AG09319 (cell line): ENCODE data around the gene MRPL58.
"Not testable (repeated sequence)": the region's sequence is repeated elsewhere in the genome, so short reads cannot be mapped to it uniquely, and the experiment has no call there.

Experiments
- DNase-seq: peaks from one replicate; pipeline ENCODE4 v3.0.0-alpha.2; 2010; ENCODE audit warnings: low read depth; ENCODE audit errors: extremely low read depth
- TF ChIP-seq, protein P1 (sequence below): IDR thresholded peaks from 2 replicates; pipeline ENCODE4 v1.5.1; 2011; ENCODE audit warnings: low read depth, mild to moderate bottlenecking, inconsistent platforms, low read length, moderate library complexity

The MRPL58 gene

DNA sequence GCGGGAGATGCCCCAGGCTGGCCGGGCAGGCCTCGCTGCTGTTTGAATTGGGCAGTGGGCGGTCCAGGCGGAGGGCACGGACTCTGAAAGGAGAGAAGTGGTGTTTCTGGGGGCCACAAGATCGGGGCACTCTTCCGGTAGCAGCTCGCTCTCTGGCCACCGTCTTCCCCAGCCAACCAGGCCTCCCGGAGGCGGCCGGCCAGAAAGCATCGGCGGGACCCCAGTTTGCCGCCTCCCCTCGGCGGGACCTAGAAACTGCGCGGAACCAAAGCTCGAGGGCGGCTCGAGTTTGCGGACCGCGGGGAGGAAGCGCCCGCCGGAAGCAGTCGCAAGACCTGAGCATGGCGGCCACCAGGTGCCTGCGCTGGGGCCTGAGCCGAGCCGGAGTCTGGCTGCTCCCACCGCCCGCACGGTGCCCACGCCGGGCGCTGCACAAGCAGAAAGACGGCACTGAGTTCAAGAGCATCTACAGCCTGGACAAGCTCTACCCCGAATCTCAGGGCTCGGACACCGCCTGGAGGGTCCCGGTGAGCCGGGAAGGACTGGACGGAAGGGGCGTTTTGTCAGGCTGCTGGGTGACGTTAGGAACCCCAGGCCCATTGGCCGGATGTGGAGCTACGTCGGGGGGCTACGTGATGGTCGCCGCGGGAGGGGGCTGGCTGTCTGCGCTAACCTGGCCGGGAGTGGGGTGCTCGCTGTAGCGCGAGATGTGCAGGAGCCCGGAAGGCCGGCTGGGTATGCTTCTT is at the start of gene MRPL58:
Gene MRPL58 (plus strand): TSS at position 325 of the 746 bp plus-strand sequence. CDS start 17 bp downstream, at position 342.
- DNase-seq: no peak
- TF ChIP-seq, protein P1, sequence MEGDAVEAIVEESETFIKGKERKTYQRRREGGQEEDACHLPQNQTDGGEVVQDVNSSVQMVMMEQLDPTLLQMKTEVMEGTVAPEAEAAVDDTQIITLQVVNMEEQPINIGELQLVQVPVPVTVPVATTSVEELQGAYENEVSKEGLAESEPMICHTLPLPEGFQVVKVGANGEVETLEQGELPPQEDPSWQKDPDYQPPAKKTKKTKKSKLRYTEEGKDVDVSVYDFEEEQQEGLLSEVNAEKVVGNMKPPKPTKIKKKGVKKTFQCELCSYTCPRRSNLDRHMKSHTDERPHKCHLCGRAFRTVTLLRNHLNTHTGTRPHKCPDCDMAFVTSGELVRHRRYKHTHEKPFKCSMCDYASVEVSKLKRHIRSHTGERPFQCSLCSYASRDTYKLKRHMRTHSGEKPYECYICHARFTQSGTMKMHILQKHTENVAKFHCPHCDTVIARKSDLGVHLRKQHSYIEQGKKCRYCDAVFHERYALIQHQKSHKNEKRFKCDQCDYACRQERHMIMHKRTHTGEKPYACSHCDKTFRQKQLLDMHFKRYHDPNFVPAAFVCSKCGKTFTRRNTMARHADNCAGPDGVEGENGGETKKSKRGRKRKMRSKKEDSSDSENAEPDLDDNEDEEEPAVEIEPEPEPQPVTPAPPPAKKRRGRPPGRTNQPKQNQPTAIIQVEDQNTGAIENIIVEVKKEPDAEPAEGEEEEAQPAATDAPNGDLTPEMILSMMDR: peak; percentile 57

DNA sequence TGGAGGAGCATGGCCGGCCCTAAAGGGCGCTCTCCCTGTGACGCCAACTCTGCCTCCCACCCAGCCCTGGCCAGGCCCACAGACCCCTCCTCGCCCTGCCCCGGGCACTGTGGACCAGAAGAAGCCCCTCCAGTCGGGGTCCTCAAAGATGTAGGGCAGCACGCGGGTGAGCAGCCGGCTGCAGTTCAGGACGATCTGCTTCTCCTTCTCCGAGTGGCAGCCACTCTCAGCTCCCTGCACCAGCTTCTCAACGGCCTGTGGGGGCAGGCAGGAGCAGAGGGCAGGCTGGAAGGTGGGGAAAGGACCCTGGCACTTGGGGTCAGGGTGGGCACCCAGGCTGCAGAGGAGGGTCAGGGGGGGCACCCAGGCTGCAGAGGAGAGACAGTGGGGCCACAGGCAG is 48.8 kb upstream of the MRPL58 start:
- TF ChIP-seq, protein P1: no peak
- DNase-seq: no peak

DNA sequence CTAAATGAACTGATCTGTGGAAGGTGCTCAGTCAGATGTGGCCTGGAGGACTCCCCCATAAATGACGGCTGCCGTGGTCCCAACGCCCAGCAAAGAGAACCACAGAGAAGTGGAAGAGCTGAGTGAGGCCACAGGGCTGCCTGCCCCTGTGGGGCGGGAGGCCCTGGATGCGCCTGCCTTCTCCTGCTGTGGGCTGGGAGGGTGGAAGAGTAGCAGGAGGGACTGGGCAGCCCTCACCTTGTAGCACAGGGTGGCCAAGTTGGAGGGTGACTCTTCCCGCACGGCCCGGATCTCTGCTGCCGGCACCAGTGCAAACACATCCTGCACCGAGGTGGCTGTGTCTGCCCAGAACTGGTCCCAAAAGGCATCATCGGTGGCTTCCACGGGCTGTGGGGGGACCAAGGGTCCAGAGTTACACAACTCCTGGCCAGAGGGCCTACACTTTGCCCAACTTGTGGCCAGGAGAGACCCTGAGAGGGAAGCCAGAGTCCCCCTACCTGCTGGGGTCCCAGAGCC is 48.2 kb upstream of the MRPL58 start:
- DNase-seq: no peak
- TF ChIP-seq, protein P1: no peak

DNA sequence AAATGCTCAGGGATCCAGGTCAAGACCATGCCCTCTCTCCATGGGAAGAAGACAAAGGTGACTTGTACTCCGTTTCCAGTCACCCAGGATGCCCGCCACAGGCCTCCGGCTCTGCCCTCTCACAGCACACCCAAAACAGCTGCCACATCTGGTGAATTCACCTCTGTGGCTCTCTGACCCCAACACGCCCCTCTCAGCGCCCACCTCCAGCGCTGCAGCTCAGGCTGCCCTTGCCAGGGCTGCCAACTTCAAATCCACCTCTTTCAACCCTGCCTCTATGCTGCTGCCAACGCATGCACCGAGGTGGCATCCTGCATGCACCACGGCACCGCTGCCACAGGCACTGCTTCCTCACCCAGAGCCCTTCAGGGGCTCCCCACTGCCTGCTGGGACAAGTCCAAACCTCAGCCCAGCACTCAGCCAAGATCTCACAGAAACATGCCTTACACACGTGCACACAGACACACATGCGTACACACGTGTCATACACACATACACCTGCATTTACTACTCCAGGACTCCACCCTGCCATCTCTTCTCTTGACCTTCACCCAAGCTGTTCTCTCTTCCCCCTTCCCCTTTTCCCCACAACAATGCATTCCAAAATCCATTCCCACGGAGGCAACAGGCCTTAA is 47.4 kb upstream of the MRPL58 start:
- DNase-seq: no peak
- TF ChIP-seq, protein P1: no peak

DNA sequence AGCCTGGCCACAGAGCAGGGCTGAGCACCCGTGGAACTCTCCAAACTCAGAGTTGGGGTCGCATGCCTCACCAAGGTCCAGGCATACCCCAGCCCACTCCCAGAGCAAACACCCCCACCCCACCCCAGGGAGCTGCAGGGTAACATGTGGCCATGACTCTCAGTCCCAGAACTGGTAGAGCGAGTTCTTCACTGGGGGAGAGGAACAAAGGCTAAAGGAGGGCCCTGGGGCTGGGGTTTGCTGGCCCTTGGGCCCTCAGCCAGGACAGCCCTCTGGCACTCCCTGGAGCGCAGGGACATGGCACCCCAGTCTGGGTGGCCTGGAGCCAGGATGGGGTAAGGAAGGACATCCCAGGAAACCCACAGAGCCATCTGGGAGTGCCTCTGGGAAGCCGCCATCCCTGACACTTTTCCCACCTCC is 44.1 kb upstream of the MRPL58 start:
- no peak for DNase-seq
- TF ChIP-seq, protein P1: no peak

DNA sequence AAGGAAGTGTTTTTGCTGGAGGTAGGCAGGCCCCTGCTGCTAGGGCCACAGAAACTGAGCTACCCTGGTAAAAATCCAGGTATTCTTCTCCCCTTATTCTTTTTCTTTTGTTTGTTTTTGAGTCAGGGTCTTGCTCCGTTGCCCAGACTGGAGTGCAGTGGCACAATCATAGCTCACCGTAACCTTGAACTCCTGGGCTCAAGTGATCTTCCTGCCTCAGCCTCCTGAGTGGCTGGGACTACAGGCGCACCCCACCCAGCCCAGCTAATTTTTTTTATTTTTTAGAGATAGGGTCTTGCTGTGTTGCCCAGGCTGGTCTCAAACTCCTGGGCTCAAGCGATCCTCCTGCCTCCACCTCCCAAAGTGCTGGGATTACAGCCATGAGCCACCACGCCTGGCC is 43.0 kb upstream of the MRPL58 start:
- DNase-seq: not testable (repeated sequence)

DNA sequence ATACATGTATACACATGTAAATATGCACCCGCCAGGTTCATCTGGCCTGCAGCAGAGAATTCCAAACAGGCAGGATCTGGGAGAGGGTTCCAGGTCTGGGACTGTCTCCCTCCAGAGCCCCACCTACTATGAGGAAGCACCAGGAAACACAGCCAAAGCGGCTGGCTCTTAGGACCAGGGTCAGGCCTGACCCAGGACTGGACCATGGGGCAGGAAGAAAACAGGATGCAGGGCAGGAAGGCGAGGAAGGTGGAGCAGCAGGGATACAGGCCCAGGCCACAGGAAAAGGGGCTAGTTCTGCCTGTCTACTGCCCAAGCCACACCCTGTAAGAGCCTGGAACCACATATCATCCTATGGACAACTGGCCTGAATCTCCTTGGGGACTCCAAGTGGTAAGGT is 42.1 kb upstream of the MRPL58 start:
- TF ChIP-seq, protein P1: no peak
- DNase-seq: no peak
